Mesendoderm (in vitro differentiated cells): ENCODE results near the gene LRRC15.
A peak's percentile ranks its signal among the peaks of the same experiment; 100 is the strongest.

Source experiments
- DNase-seq: peaks from one replicate; pipeline ENCODE4 v3.0.0; 2013
- H2AK5ac ChIP-seq: 2 replicates; pipeline ENCODE4 v1.6.1; 2013; ENCODE audit warnings: low read length, inconsistent platforms
- H2BK120ac ChIP-seq: 2 replicates; pipeline ENCODE4 v1.6.1; 2013; ENCODE audit warnings: low read depth, mild to moderate bottlenecking, low read length, moderate library complexity, mixed read lengths
- H2BK15ac ChIP-seq: replicated peaks from 2 replicates; pipeline ENCODE4 v1.6.1; 2013; ENCODE audit warnings: low read depth, mild to moderate bottlenecking, moderate library complexity
- H2BK5ac ChIP-seq: 2 replicates; pipeline ENCODE4 v1.6.1; 2013; ENCODE audit warnings: low read length, inconsistent platforms
- H3K18ac ChIP-seq: 2 replicates; pipeline ENCODE4 v1.6.1; 2013; ENCODE audit warnings: mild to moderate bottlenecking, low read length, mixed read lengths
- H3K23ac ChIP-seq: one replicate; pipeline ENCODE4 v1.6.1; 2013; ENCODE audit warnings: low read length
- H3K27ac ChIP-seq: 2 replicates; pipeline ENCODE4 v1.5.1; 2013; ENCODE audit warnings: low read depth, mild to moderate bottlenecking, inconsistent platforms, low read length, moderate library complexity
- H3K27me3 ChIP-seq: 2 replicates; pipeline ENCODE4 v1.6.1; 2013; ENCODE audit warnings: low read length, control low read depth, mild to moderate bottlenecking, inconsistent platforms; ENCODE audit not compliant: insufficient read depth, poor library complexity
- H3K36me3 ChIP-seq: 2 replicates; pipeline ENCODE4 v1.6.1; 2013; ENCODE audit warnings: low read length, inconsistent platforms; ENCODE audit not compliant: control insufficient read depth, insufficient read depth
- H3K4ac ChIP-seq: one replicate; pipeline ENCODE4 v1.6.1; 2013; ENCODE audit warnings: low read depth, mild to moderate bottlenecking, low read length, moderate library complexity
- H3K4me1 ChIP-seq: 2 replicates; pipeline ENCODE4 v1.6.1; 2013; ENCODE audit warnings: low read depth, low read length, inconsistent platforms; ENCODE audit not compliant: control insufficient read depth
- H3K4me2 ChIP-seq: 2 replicates; pipeline ENCODE4 v1.6.1; 2013; ENCODE audit warnings: low read length
- H3K4me3 ChIP-seq: 2 replicates; pipeline ENCODE4 v1.5.1; 2013; ENCODE audit warnings: mild to moderate bottlenecking, low read length
- H3K56ac ChIP-seq: one replicate; pipeline ENCODE4 v1.6.1; 2013; ENCODE audit warnings: low read length
- H3K79me1 ChIP-seq: 2 replicates; pipeline ENCODE4 v1.6.1; 2013; ENCODE audit warnings: low read length, inconsistent platforms
- H3K79me2 ChIP-seq: 2 replicates; pipeline ENCODE4 v1.6.1; 2013; ENCODE audit warnings: mild to moderate bottlenecking, low read length; ENCODE audit not compliant: control insufficient read depth, insufficient read depth
- H3K9ac ChIP-seq: 2 replicates; pipeline ENCODE4 v1.6.1; 2013; ENCODE audit warnings: low read length, inconsistent platforms
- H4K5ac ChIP-seq: one replicate; pipeline ENCODE4 v1.6.1; 2013; ENCODE audit warnings: low read length
- H4K8ac ChIP-seq: one replicate; pipeline ENCODE4 v1.6.1; 2013; ENCODE audit warnings: low read depth, mild to moderate bottlenecking, control low read depth, low read length, moderate library complexity
- whole genome bisulfite sequencing: extraction: QIAGEN DNeasy Blood & Tissue Kit; methylation state at CpG from one replicate; pipeline ENCODE4 v1.1.7; 2013; ENCODE audit warnings: low lambda C conversion rate, missing lambda C conversion rate; ENCODE audit not compliant: insufficient coverage; ENCODE audit errors: extremely low coverage; 5-methylcytosine and 5-hydroxymethylcytosine counted together

LRRC15 gene

DNA sequence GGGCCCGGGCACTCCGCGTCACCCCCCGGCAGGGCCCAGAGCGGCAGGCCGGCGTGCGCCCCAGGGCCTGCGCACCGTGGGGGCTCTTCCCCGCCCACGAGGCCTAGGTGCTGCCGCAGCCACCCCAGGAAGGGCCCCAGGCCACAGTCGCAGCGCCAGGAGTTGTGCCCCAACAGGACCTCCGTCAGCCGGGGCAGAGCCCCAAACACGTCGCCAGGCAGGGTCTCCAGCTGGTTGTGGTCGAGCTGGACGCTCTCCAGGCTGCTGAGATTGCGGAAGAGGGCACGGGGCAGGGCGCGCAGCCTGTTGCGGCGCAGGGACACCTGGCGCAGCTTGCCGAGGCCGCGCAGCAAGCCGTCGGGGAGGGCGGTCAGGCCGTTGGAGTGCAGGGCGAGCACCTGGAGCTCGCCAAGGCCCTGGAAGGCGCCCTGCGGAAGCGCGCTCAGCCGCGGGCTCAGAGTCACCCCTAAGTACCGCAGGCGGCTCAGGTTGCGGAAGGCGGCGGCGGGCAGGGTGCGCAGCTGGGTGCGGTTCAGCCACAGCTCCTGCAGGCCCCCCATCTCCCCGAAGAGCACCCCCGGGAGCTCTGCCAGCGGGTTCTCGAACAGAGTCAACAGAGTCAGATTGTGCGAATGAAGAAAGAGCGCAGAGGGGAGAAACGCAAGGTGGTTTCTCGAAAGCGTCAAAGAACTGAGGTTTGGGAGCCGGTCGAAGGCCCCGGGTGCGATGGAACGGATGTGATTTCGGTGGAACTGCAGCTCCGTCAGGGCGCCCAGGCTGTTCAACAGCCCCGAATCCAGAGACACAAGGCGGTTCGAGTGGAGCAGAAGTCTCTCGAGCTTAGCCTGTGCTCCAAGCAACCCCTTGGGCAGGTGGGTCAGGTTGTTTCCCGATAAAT, 27.6 kb upstream of the LRRC15 start:
- Histone ChIP-seq H2BK120ac (no peak overlapping the region), H2BK15ac (no peak overlapping the region), H4K5ac (no peak overlapping the region), H3K18ac (no peak overlapping the region), H3K27ac (no peak overlapping the region), H3K4me1 (peaks cover 2% of the 10 kb centered on the region), H2BK5ac (no peak overlapping the region), H3K27me3 (peaks cover 7% of the 10 kb centered on the region), H3K4me2 (peak overlapping the region; percentile 37), H3K4me3 (peak overlapping the region; percentile 15), H3K79me2 (no peaks in the 10 kb centered on the region), H3K9ac (peak overlapping the region; percentile 49), H3K56ac (peak overlapping the region; percentile 70), H3K4ac (no peak overlapping the region), H3K79me1 (no peaks in the 10 kb centered on the region), H4K8ac (no peak overlapping the region), H3K36me3 (no peaks in the 10 kb centered on the region), H3K23ac (no peak overlapping the region), H2AK5ac (no peak overlapping the region)
- no peak for DNase-seq
- no CpG with 5 or more reads among the region's 73 CpGs for WGBS

DNA sequence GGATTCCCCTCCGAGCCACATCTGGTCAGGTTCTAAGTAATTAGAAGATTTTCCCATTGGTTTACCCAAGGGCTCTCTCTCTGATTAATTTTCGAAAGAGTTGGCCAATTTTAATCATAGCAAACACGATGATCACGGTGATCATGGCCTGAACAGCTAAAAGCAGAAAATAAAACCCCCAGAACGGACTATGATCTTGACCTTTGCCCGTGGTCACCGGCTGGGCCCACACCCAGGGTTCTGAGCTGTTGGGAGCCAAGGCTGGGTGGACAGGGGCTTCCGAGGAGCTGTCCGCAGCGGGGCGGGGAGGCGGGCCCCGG, 27.0 kb upstream of the LRRC15 start:
- no peak overlapping the region for H4K5ac ChIP-seq
- no peak for DNase-seq
- no peaks in the 10 kb centered on the region for H3K79me2 ChIP-seq
- H4K8ac ChIP-seq = no peak overlapping the region
- H3K4me2 ChIP-seq = peak overlapping the region; percentile 37
- WGBS = no CpG with 5 or more reads among the region's 13 CpGs
- H3K79me1 ChIP-seq = no peaks in the 10 kb centered on the region
- no peak overlapping the region for H3K18ac ChIP-seq
- H3K27ac ChIP-seq = no peak overlapping the region
- H2AK5ac ChIP-seq = no peak overlapping the region
- H2BK120ac ChIP-seq = no peak overlapping the region
- no peak overlapping the region for H3K9ac ChIP-seq
- H3K4ac ChIP-seq = no peak overlapping the region
- H3K23ac ChIP-seq = no peak overlapping the region
- no peaks in the 10 kb centered on the region for H3K36me3 ChIP-seq
- no peak overlapping the region for H2BK15ac ChIP-seq
- H3K56ac ChIP-seq = peak overlapping the region; percentile 70
- H3K4me3 ChIP-seq = no peak overlapping the region
- no peak overlapping the region for H2BK5ac ChIP-seq
- peaks cover 2% of the 10 kb centered on the region for H3K4me1 ChIP-seq
- peaks cover 7% of the 10 kb centered on the region for H3K27me3 ChIP-seq

DNA sequence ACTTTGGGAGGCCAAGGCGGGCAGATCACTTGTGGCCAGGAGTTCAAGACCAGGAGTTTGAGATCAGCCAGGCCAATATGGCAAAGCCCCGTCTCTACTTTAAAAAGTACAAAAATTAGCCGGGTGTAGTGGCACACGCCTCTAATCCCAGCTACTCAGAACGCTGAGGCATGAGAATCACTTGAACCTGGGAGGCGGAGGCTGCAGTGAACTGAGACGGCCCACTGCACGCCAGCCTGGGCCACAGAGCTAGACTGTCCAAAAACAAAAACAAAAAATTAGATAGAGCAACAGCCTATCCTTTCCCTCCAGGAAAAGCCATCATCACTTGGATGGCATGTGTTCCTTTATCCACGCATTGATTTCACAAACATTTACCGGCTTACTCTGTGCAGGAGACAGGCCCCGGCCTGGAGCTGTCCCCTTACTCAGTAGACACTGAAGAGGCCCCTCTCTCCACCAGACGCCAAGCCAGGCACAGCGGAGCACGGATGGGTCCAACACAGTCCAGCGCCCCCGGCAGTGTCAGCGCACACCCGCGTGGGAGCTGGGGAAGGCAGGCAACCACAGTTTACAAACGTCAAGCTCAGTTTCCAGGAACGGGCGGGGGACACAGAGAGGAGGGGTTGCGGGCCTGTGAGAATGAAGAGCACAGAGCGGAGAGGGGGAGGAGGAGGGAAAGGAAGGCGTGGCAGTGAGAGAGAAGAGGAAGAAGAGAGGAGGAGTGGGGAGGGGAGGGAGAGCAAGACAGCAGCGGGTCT, 26.4 kb upstream of the LRRC15 start:
- Histone ChIP-seq H4K8ac (no peak overlapping the region), H2AK5ac (no peak overlapping the region), H3K4ac (no peak overlapping the region), H3K4me3 (no peak overlapping the region), H2BK15ac (no peak overlapping the region), H3K79me1 (no peaks in the 10 kb centered on the region), H3K9ac (peak overlapping the region; percentile 17), H3K18ac (no peak overlapping the region), H3K79me2 (no peaks in the 10 kb centered on the region), H2BK120ac (no peak overlapping the region), H3K4me1 (peaks cover 2% of the 10 kb centered on the region), H3K4me2 (peak overlapping the region; percentile 42), H4K5ac (no peak overlapping the region), H3K23ac (no peak overlapping the region), H2BK5ac (no peak overlapping the region), H3K36me3 (no peaks in the 10 kb centered on the region), H3K27me3 (peaks cover 7% of the 10 kb centered on the region), H3K27ac (no peak overlapping the region), H3K56ac (peak overlapping the region; percentile 58)
- no CpG with 5 or more reads among the region's 26 CpGs for WGBS
- DNase-seq = peak; percentile 68

DNA sequence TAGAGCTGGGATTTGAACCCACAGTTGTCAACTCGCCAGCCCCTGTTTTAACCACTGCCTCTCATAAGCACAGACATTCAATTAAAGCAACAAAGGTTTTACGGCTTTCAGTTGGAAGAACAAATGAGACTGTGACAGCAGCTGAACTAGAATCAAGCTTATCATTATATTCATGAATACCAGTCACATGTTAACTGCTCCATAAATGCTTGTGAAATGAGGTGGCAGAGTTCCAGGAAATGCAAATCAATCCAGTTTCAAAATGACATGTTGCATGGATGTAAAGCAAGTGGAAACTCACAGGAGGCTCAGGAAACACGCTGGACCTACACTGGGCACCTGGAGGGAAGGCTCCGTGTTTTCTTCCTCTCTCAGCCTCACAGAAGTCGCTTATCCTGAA, 25.7 kb upstream of the LRRC15 start:
- H3K79me2 ChIP-seq = no peaks in the 10 kb centered on the region
- no peak overlapping the region for H3K23ac ChIP-seq
- WGBS = no CpG with 5 or more reads among the region's 5 CpGs
- H3K4me3 ChIP-seq = no peak overlapping the region
- no peak overlapping the region for H3K18ac ChIP-seq
- no peak for DNase-seq
- no peak overlapping the region for H2BK15ac ChIP-seq
- no peak overlapping the region for H3K27ac ChIP-seq
- H3K56ac ChIP-seq = no peak overlapping the region
- no peak overlapping the region for H2AK5ac ChIP-seq
- no peak overlapping the region for H2BK120ac ChIP-seq
- no peaks in the 10 kb centered on the region for H3K36me3 ChIP-seq
- H4K5ac ChIP-seq = no peak overlapping the region
- H3K4me1 ChIP-seq = peaks cover 2% of the 10 kb centered on the region
- no peak overlapping the region for H2BK5ac ChIP-seq
- no peak overlapping the region for H3K4me2 ChIP-seq
- no peak overlapping the region for H4K8ac ChIP-seq
- H3K79me1 ChIP-seq = no peaks in the 10 kb centered on the region
- peaks cover 7% of the 10 kb centered on the region for H3K27me3 ChIP-seq
- no peak overlapping the region for H3K4ac ChIP-seq
- no peak overlapping the region for H3K9ac ChIP-seq

DNA sequence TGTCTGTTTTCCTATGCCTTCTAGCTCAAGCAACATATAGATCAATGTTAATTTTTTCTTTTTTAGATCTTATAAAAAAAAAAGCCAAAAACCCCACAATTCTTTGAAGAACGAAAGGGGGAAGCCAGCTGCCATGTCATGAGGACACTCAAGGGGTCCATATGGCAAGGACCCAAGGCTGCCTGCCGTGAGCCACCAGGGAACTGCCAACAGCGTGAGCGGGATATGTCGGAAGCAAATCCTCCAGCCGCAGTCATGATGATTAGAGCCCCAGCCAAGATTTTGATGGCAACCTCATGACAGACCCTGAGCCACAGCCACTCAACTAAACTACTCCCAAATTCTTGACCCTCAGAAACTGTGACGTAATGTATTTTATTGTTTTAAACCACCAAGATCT, 23.0 kb upstream of the LRRC15 start:
- Histone ChIP-seq H3K4me1 (peaks cover 2% of the 10 kb centered on the region), H3K79me1 (no peaks in the 10 kb centered on the region), H2BK5ac (no peak overlapping the region), H2BK120ac (no peak overlapping the region), H3K4ac (no peak overlapping the region), H3K36me3 (no peaks in the 10 kb centered on the region), H3K4me2 (no peak overlapping the region), H3K9ac (no peak overlapping the region), H4K5ac (no peak overlapping the region), H3K56ac (no peak overlapping the region), H3K27ac (no peak overlapping the region), H3K4me3 (no peak overlapping the region), H4K8ac (no peak overlapping the region), H3K79me2 (no peaks in the 10 kb centered on the region), H3K23ac (no peak overlapping the region), H3K27me3 (peaks cover 1% of the 10 kb centered on the region), H2BK15ac (no peak overlapping the region), H3K18ac (no peak overlapping the region), H2AK5ac (no peak overlapping the region)
- WGBS = no CpG with 5 or more reads among the region's 7 CpGs
- DNase-seq = no peak
